ENCODE data around the gene GNA14.
A peak's percentile ranks its signal among the peaks of the same experiment; 100 is the strongest.
"Not testable (repeated sequence)": the region's sequence is repeated elsewhere in the genome, so short reads cannot be mapped to it uniquely, and the experiment has no call there.

Gene GNA14

GRCh38 chr9:77440057-77440456, 208.1 kb downstream of the GNA14 start:
- DNase-seq: no peak

GRCh38 chr9:77438653-77439052, 209.5 kb downstream of the GNA14 start:
- DNase-seq: no peak

- no peak for DNase-seq
These were observed 212.4 kb downstream of the GNA14 start for GRCh38 chr9:77435688-77436087.

- no peak for DNase-seq
These were observed 212.8 kb downstream of the GNA14 start for GRCh38 chr9:77435277-77435676.

- DNase-seq: peak; percentile 69
These were observed 214.3 kb downstream of the GNA14 start for GRCh38 chr9:77433675-77434445.

- DNase-seq: no peak
These were observed 216.1 kb downstream of the GNA14 start for GRCh38 chr9:77432053-77432452.

GRCh38 chr9:77429928-77430327, 218.2 kb downstream of the GNA14 start:
- no peak for DNase-seq

GRCh38 chr9:77427256-77427927, 220.7 kb downstream of the GNA14 start:
- DNase-seq: no peak

- DNase-seq: no peak
These were observed 221.4 kb downstream of the GNA14 start for GRCh38 chr9:77426712-77427111.

- DNase-seq: no peak
These were observed 223.1 kb downstream of the GNA14 start for GRCh38 chr9:77424993-77425392.

- DNase-seq: no peak
These were observed 224.3 kb downstream of the GNA14 start for GRCh38 chr9:77423841-77424240.

GRCh38 chr9:77422969-77423368, 225.2 kb downstream of the GNA14 start:
- DNase-seq: no peak

- no peak for DNase-seq
These were observed 226.4 kb downstream of the GNA14 start for GRCh38 chr9:77421506-77422265.

- no peak for DNase-seq
These were observed 227.5 kb downstream of the GNA14 start for GRCh38 chr9:77420641-77421040.

GRCh38 chr9:77418226-77418625, 229.9 kb downstream of the GNA14 start:
- DNase-seq: no peak

- DNase-seq: no peak
These were observed 230.6 kb downstream of the GNA14 start for GRCh38 chr9:77417566-77417965.

- DNase-seq: not testable (repeated sequence)
These were observed 239.6 kb downstream of the GNA14 start for GRCh38 chr9:77408521-77408920.

- no peak for DNase-seq
These were observed 244.9 kb downstream of the GNA14 start for GRCh38 chr9:77403239-77403638.

- DNase-seq: no peak
These were observed 245.8 kb downstream of the GNA14 start for GRCh38 chr9:77402286-77402685.

GRCh38 chr9:77399964-77400363, 248.2 kb downstream of the GNA14 start:
- DNase-seq: no peak

GRCh38 chr9:77398581-77398980, 249.5 kb downstream of the GNA14 start:
- DNase-seq: not testable (repeated sequence)

GRCh38 chr9:77392328-77392727, 255.8 kb downstream of the GNA14 start:
- DNase-seq: no peak

GRCh38 chr9:77391834-77392233, 256.3 kb downstream of the GNA14 start:
- no peak for DNase-seq

GRCh38 chr9:77386187-77386586, 261.9 kb downstream of the GNA14 start:
- no peak for DNase-seq
